Right atrium auricular region (tissue), 2 donors: Measurements from ENCODE around the gene CHAC1. TPM values are rescaled to one million over a fixed set of nuclear protein-coding genes. Genes with fewer than 3 reads are reported as not detected.

Experiments used
- DNase-seq: peaks from one replicate; pipeline ENCODE4 v3.0.0-alpha.2; 2019; ENCODE audit warnings: low spot score
- H3K27ac ChIP-seq, 2 donors: fragments of 200-600 bp; sonication (generic); 1 replicate in 1 of 2; 2 replicates in 1 of 2; pipeline ENCODE4 v1.5.1; 2016 to 2019
- H3K27me3 ChIP-seq, 2 donors: fragments of 200-600 bp; sonication (generic); one replicate each; pipeline versions ENCODE4 v1.5.1 to v1.6.0; 2017 to 2019
- H3K36me3 ChIP-seq: fragments of 200-600 bp; sonication (generic); one replicate; pipeline ENCODE4 v1.5.1; 2016
- H3K4me1 ChIP-seq, 2 donors: fragments of 200-600 bp; sonication (generic); one replicate each; pipeline versions ENCODE4 v1.5.1 to v1.6.0; 2017 to 2019
- H3K4me3 ChIP-seq, 2 donors: fragments of 200-600 bp; sonication (generic); 1 replicate in 1 of 2; 2 replicates in 1 of 2; pipeline ENCODE4 v1.5.1; 2017 to 2019; ENCODE audit warnings: mild to moderate bottlenecking in 1 of 2, moderate library complexity in 1 of 2
- H3K9me3 ChIP-seq, 2 donors: fragments of 200-600 bp; sonication (generic); one replicate each; pipeline ENCODE4 v1.5.1; 2019
- CTCF ChIP-seq, 2 donors: fragments of 200-600 bp; sonication (generic); IDR thresholded peaks; one replicate each; pipeline ENCODE4 v1.5.1; 2019; ENCODE audit warnings: antibody characterized with exemption in 2 of 2
- total RNA-seq, 2 donors: library from RNA; depleted of rRNA; stranded (reverse); fragments of >200 nt; gene quantifications; one replicate each; pipeline ENCODE4 v1.1.0, GENCODE V29; 2016

Gene CHAC1
- total RNA-seq, 2 donors from 2014 or later: 11.9 to 36.1 TPM

GRCh38 chr15:40936709-40937666, 16.3 kb upstream of the CHAC1 start:
- Histone ChIP-seq H3K36me3 (no peaks in the 10 kb centered on the region), H3K4me3 (peak overlapping the region in 1 of 2 donors; percentile 0), H3K4me1 (peaks cover 0 to 72% of the 10 kb centered on the region in 2 donors), H3K27me3 (no peaks in the 10 kb centered on the region), H3K9me3 (no peaks in the 10 kb centered on the region), H3K27ac (peak overlapping the region; percentile 80 to 90)
- peak; percentile 17 to 52 for TF ChIP-seq CTCF (IDR thresholded peaks at IDR 0.05)
- DNase-seq: no peak

- no peaks in the 10 kb centered on the region for H3K27me3 ChIP-seq
- no peaks in the 10 kb centered on the region for H3K36me3 ChIP-seq
- H3K4me1 ChIP-seq: peaks cover 0 to 78% of the 10 kb centered on the region in 2 donors
- peak overlapping the region; percentile 80 to 90 for H3K27ac ChIP-seq
- H3K9me3 ChIP-seq: no peaks in the 10 kb centered on the region
- peak overlapping the region; percentile 0 to 7 for H3K4me3 ChIP-seq
- no peak for DNase-seq
- peak in 1 of 2 donors; percentile 52 for TF ChIP-seq CTCF (IDR thresholded peaks at IDR 0.05)
Measured at GRCh38 chr15:40937762-40938535, 15.3 kb upstream of the CHAC1 start.

DNA sequence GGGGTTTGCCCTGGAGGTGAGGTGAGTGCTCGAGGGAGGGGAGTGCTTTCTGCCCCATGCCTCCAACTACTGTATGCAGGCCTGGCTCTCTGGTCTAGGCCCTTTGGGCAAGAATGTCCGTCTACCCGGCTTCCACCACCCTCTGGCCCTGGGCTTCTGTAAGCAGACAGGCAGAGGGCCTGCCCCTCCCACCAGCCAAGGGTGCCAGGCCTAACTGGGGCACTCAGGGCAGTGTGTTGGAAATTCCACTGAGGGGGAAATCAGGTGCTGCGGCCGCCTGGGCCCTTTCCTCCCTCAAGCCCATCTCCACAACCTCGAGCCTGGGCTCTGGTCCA, 14.8 kb upstream of the CHAC1 start:
- DNase-seq: no peak
- no peak for TF ChIP-seq CTCF (IDR thresholded peaks at IDR 0.05)
- H3K4me1 ChIP-seq: peaks cover 0 to 80% of the 10 kb centered on the region in 2 donors
- no peaks in the 10 kb centered on the region for H3K27me3 ChIP-seq
- H3K9me3 ChIP-seq: no peaks in the 10 kb centered on the region
- peak overlapping the region; percentile 80 to 90 for H3K27ac ChIP-seq
- H3K4me3 ChIP-seq: peak overlapping the region; percentile 0 to 7
- H3K36me3 ChIP-seq: no peaks in the 10 kb centered on the region

- peak overlapping the region in 1 of 2 donors; percentile 14 for H3K4me3 ChIP-seq
- TF ChIP-seq CTCF (IDR thresholded peaks at IDR 0.05): no peak
- H3K36me3 ChIP-seq: no peaks in the 10 kb centered on the region
- no peaks in the 10 kb centered on the region for H3K27me3 ChIP-seq
- peaks cover 0 to 69% of the 10 kb centered on the region in 2 donors for H3K4me1 ChIP-seq
- H3K9me3 ChIP-seq: no peaks in the 10 kb centered on the region
- peak overlapping the region; percentile 81 to 86 for H3K27ac ChIP-seq
- DNase-seq: peak; percentile 68
Measured at GRCh38 chr15:40940296-40940801, 12.9 kb upstream of the CHAC1 start.

GRCh38 chr15:40941068-40941527, 12.2 kb upstream of the CHAC1 start:
- TF ChIP-seq CTCF (IDR thresholded peaks at IDR 0.05): no peak
- Histone ChIP-seq H3K27me3 (no peaks in the 10 kb centered on the region), H3K27ac (peak overlapping the region; percentile 81 to 86), H3K4me3 (peak overlapping the region; percentile 35 to 57), H3K4me1 (peaks cover 0 to 63% of the 10 kb centered on the region in 2 donors), H3K36me3 (no peaks in the 10 kb centered on the region), H3K9me3 (no peaks in the 10 kb centered on the region)
- DNase-seq: peak; percentile 77
